Activated CD8-positive, alpha-beta memory T cell treated with anti-CD3 and anti-CD28 coated beads for 4 hours (primary cell): Measurements from ENCODE around the gene CCDC187.
"Not testable (repeated sequence)": the region's sequence is repeated elsewhere in the genome, so short reads cannot be mapped to it uniquely, and the experiment has no call there.

Source experiments
- DNase-seq, 2 donors: peaks; one replicate each; pipeline ENCODE4 v3.0.0-alpha.2; 2020; ENCODE audit warnings: low read depth in 2 of 2

The CCDC187 gene

GRCh38 chr9:136303825-136304416 is at the start of gene CCDC187:
Gene CCDC187 (minus strand): TSS chr9:136304094. CDS start chr9:136303830, 264 bp downstream.
- DNase-seq: no peak

DNA sequence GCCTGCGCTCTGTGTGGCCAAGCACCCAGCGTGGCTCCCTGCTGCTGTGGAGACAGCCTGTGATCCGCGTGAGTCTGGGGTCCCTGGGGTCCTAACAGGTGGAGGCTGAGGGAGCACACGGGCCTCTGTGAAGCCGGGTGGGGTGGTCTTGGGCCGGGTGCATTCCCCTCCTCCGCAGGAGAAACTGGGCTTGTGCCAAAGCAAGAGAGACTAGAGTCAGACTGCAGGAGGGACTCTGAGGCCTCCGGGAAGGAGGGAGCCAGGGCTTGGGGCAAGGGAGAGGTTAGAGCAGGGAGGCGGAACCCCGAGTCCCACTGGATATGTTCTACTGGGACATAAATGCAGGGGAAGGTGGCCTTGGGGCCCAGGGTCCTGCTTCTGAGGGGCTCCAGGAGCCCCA is 49.2 kb upstream of the CCDC187 start:
- no peak for DNase-seq

DNA sequence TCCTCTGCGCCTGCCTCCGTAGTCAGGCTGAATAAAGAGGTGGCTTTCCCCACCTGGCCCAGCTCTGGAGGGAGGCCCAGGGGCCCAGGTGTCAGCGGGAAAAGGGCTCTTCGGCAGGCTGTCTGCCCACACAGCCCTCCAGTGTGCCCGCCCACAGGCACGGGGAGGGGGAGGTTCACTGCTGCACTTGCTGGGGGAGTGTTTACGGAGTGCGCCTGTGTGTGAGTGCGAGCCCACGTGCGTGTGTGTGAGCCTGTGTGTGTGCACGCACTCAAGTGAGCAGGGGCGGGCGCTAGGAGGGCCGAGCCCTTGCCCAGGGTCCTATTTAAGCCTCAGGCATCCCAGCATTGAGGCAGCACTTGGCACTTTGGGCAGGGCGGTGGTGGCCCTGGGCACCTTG is 48.8 kb upstream of the CCDC187 start:
- no peak for DNase-seq

DNA sequence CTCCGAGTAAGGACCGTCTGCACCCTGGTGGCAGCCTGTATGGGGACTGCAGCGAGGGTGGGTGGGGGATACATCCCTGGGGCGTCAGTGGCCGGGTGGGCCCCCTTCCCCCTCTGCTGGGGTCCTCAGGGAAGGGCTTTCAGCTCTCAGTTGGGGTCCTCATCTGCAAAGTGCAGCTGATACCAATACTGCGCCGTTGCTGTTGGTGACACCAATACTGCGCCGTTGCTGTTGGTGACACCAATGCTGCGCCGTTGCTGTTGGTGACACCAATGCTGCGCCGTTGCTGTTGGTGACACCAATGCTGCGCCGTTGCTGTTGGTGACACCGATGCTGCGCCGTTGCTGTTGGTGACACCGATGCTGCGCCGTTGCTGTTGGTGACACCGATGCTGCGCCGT is 48.0 kb upstream of the CCDC187 start:
- DNase-seq: not testable (repeated sequence)

- no peak for DNase-seq
Observed at GRCh38 chr9:136351252-136351800, 47.4 kb upstream of the CCDC187 start.

DNA sequence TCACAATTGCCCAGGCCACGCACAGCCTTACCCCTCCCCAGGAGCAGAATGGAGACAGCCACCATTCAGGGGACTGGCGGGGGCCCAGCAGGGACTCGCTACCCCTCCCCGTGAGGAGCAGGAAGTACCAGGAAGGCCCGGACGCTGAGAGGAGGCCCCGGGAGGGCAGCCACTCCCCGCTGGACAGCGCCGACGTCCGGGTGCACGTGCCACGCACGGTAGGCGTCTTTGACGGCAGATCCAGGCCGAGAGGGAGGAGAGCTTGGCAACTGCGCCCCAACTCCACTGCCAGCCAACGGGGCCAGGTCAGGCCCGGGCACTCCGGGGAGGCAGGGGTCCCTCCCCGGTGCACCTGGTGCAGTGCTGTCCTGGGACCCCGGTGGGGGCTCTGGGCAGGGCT is 45.7 kb upstream of the CCDC187 start:
- DNase-seq: no peak

GRCh38 chr9:136348691-136349090 is 44.8 kb upstream of the CCDC187 start:
- no peak for DNase-seq

GRCh38 chr9:136347472-136348256 is 43.8 kb upstream of the CCDC187 start:
- DNase-seq: no peak

- DNase-seq: no peak
Observed at GRCh38 chr9:136346927-136347465, 43.1 kb upstream of the CCDC187 start.

- no peak for DNase-seq
Observed at GRCh38 chr9:136346157-136346481, 42.2 kb upstream of the CCDC187 start.

GRCh38 chr9:136345281-136346156 is 41.6 kb upstream of the CCDC187 start:
- no peak for DNase-seq

DNA sequence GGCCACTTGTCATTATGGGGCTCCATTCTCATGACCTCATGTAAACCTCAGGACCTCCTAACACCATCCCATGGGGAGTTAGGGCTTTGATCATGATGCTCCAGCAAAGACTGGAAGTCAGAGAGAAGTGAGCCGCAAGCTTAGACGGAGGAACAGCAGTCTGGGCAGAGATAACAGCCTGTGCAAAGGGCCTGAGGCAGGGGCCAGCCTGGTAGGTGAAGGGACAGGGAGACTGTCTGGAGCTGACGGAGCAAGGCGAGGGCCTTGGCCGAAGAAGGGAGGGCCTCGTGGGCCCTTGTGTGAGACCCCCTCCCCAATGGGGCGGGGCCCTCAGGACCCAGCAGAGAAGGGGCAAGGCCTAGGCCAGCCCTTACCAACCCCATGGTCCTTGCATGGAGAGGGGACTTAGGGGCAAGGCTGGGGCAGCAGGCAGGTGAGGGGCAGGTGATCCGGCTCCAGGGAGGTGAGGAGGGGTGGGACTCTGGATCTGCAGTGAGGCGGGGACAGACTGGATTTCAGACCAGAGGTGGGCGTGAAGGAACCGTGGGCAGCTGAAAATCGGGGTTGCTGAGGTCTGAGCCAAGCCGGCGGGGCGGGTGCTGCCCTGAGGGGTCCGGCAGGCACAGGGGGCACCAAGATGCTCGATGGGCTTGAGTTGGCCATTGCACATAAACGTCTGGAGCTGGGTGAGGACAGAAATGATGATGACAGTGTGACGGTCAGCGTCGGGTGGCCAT is 40.8 kb upstream of the CCDC187 start:
- DNase-seq: no peak

DNA sequence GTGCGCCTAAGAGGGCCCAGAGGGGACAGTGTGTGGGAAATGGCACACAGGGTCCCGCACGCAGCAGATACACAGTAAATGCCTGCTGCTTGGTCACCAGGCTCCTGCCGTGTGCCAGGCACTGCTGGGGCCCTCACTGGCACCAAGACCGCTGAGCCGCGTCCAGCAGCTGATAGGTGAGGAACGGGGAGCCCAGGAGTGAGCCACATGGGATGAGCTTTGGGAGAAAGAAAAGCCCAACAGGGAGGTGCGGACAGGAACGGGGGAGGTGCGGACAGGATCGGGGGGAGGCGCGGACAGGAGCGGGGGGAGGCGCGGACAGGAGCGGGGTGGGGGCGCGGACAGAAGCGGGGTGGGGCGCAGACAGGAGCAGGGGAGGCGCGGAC is 40.0 kb upstream of the CCDC187 start:
- DNase-seq: no peak

GRCh38 chr9:136343121-136343883 is 39.4 kb upstream of the CCDC187 start:
- DNase-seq: no peak

- DNase-seq: peak; percentile 33 to 45
Observed at GRCh38 chr9:136342181-136343120, 38.6 kb upstream of the CCDC187 start.

DNA sequence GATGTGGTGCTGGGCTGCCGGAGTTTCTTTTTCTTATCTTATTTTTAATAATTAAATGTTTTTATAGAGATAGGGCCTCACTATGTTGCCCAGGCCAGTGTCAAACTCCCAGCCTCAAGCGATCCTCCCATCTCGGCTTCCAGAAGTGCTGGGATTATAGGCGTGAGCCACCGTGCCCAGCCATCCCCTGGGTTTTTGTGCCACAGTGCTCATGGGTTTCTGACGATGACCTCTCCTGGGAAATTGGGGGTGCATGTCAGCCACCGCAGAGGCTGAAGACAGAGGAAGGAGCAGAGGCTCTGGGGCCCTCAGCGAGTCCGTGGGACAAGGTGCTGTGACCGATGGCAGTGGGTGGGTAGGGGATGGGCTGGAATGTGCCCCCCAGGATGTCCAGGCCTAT is 37.9 kb upstream of the CCDC187 start:
- no peak for DNase-seq

GRCh38 chr9:136341042-136341655 is 37.3 kb upstream of the CCDC187 start:
- no peak for DNase-seq

- no peak for DNase-seq
Observed at GRCh38 chr9:136340356-136341041, 36.6 kb upstream of the CCDC187 start.

- no peak for DNase-seq
Observed at GRCh38 chr9:136339958-136340310, 36.0 kb upstream of the CCDC187 start.
